22Rv1 (cell line): Measurements from ENCODE around the gene AEN.

Experiments used
- H3K27ac ChIP-seq: fragments of 450-650 bp; 2 replicates; pipeline ENCODE4 v1.5.1; 2017
- CTCF ChIP-seq: fragments of 450-650 bp; IDR thresholded peaks from 2 replicates; pipeline ENCODE4 v1.5.1; 2017; ENCODE audit warnings: mild to moderate bottlenecking
- ZFX ChIP-seq: fragments of 450-650 bp; IDR thresholded peaks from 2 replicates; pipeline ENCODE4 v1.6.1; 2017; ENCODE audit warnings: antibody characterized with exemption, borderline replicate concordance

AEN gene

GRCh38 chr15:88620995-88621772 lies at the start of gene AEN:
AEN (plus strand) TSS chr15:88621340; CDS start chr15:88626210, 4,870 bp downstream.
- H3K27ac ChIP-seq, result peak within 1 kb of the TSS; percentile 89
- TF ChIP-seq ZFX (no peak), CTCF (no peak)

GRCh38 chr15:88571852-88572259 lies 49.3 kb upstream of the AEN start:
- TF ChIP-seq ZFX (no peak), CTCF (no peak)
- H3K27ac ChIP-seq, result no peak overlapping the region

- no peak for TF ChIP-seq CTCF
- no peak for TF ChIP-seq ZFX
- H3K27ac ChIP-seq, result no peak overlapping the region
These were observed 47.1 kb upstream of the AEN start for GRCh38 chr15:88574077-88574476.

- no peak for TF ChIP-seq CTCF
- TF ChIP-seq ZFX, result no peak
- H3K27ac ChIP-seq, result no peak overlapping the region
These were observed 46.5 kb upstream of the AEN start for GRCh38 chr15:88574655-88575054.

GRCh38 chr15:88579322-88579721 lies 41.8 kb upstream of the AEN start:
- H3K27ac ChIP-seq, result no peak overlapping the region
- TF ChIP-seq ZFX (no peak), CTCF (no peak)

- no peak for TF ChIP-seq ZFX
- TF ChIP-seq CTCF, result no peak
- H3K27ac ChIP-seq, result no peak overlapping the region
These were observed 40.6 kb upstream of the AEN start for GRCh38 chr15:88580532-88580931.

GRCh38 chr15:88586401-88587162 lies 34.6 kb upstream of the AEN start:
- TF ChIP-seq CTCF, result no peak
- TF ChIP-seq ZFX, result no peak
- H3K27ac ChIP-seq, result no peak overlapping the region
